ENCODE results near the gene TRERF1.

DNA sequence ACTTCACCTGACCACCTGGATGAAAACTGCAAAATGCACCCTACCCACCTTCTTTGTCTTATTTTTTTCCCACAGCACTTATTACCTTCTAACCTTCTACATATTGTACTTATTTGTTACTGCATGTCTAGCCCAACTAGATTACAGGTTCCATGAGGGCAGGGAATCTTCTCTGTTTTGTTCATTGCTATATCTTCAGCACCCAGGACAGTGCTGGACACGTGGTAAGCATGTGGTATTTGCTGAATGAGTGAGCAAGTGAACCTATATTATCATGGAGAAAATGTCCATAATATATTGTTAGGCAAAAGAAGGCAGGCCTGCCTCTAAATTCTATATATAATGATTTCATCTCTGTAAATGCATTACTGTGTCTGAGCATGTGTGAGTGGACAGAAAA, 107.0 kb downstream of the TRERF1 start:
- TF ChIP-seq, protein P1, sequence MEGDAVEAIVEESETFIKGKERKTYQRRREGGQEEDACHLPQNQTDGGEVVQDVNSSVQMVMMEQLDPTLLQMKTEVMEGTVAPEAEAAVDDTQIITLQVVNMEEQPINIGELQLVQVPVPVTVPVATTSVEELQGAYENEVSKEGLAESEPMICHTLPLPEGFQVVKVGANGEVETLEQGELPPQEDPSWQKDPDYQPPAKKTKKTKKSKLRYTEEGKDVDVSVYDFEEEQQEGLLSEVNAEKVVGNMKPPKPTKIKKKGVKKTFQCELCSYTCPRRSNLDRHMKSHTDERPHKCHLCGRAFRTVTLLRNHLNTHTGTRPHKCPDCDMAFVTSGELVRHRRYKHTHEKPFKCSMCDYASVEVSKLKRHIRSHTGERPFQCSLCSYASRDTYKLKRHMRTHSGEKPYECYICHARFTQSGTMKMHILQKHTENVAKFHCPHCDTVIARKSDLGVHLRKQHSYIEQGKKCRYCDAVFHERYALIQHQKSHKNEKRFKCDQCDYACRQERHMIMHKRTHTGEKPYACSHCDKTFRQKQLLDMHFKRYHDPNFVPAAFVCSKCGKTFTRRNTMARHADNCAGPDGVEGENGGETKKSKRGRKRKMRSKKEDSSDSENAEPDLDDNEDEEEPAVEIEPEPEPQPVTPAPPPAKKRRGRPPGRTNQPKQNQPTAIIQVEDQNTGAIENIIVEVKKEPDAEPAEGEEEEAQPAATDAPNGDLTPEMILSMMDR (IDR thresholded peaks at IDR 0.05) = no peak
- TF ChIP-seq EP300 (IDR thresholded peaks at IDR 0.05; ENCODE audit: low read depth) = no peak

Data from transverse colon (tissue), 3 donors.